SHP77 (cell line): Measurements from ENCODE around the gene SLC45A3.

Experiments used
- DNase-seq, 2 experiments: peaks; one replicate each; lab custom pipeline; 2025; lab: John Stamatoyannopoulos, UW

SLC45A3 gene

DNA sequence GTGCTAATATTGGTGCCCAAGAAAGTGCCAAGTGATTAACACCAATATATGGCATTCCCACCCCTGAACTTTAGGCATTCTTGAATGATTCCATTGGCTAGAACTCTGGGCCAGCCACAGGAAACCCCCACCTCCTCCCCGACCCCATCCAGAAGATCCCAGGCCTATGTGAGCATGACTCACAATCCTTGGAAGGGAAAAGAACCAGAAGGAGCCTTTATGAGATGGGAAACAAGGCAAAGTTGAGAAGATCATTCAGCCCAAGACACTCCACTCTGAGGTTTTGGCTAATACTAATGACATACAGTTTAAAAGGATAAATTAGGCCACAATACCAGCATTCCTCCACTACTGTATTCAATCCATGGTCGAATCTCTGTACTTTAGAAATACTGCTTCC lies 70.3 kb downstream of the SLC45A3 start:
- DNase-seq: no peak
